Mesothelial cell of epicardium (in vitro differentiated cells): Measurements from ENCODE around the gene NEK1. TPM values are rescaled to one million over a fixed set of nuclear protein-coding genes. Genes with fewer than 3 reads are reported as not detected.

ENCODE experiments used
- total RNA-seq: library from RNA; stranded (reverse); gene quantifications from 3 replicates; pipeline ENCODE4 v1.2.1, GENCODE V29; 2021

NEK1 gene
- total RNA-seq, 1 donor from 2014 or later: 21.3 TPM

Other genes with a start within 250 kb of the NEK1 start
- gene CLCN3, start 8.0 kb upstream of the NEK1 start, total RNA-seq: 57.4 to 59.4 TPM (median 58.3 TPM) in 3 replicates
- 27.0 to 31.2 TPM (median 28.4 TPM) in 3 replicates for gene HPF1, start 145.4 kb upstream of the NEK1 start, total RNA-seq